Measurements from ENCODE around the gene MYH7B.

MYH7B gene

DNA sequence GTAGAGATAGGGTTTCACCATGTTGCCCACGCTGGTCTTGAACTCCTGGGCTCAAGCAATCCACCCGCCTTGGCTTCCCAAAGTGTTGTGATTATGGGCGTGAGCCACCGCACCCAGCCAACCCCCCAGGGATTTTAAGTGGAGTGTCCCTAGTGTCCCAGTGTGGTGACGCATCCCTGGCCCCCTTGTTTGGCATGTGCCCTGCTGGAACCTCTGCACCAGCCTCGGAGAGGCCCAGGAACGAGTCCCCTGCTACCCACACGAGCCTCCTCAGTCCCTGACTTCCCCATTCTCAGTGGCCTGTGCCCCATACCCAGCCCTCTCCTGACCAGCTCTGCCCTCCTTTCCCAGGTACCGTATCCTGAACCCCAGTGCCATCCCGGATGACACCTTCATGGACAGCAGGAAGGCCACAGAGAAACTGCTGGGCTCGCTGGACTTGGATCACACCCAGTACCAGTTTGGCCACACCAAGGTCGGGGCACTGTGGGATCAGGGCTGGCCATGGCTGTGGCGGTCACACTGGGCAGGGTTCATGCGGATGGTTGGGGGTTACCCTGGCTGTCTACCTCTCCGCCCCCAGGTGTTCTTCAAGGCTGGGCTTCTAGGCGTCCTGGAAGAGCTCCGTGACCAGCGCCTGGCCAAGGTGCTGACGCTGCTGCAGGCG is 37.2 kb downstream of the MYH7B start:
- TF ChIP-seq, protein P1, sequence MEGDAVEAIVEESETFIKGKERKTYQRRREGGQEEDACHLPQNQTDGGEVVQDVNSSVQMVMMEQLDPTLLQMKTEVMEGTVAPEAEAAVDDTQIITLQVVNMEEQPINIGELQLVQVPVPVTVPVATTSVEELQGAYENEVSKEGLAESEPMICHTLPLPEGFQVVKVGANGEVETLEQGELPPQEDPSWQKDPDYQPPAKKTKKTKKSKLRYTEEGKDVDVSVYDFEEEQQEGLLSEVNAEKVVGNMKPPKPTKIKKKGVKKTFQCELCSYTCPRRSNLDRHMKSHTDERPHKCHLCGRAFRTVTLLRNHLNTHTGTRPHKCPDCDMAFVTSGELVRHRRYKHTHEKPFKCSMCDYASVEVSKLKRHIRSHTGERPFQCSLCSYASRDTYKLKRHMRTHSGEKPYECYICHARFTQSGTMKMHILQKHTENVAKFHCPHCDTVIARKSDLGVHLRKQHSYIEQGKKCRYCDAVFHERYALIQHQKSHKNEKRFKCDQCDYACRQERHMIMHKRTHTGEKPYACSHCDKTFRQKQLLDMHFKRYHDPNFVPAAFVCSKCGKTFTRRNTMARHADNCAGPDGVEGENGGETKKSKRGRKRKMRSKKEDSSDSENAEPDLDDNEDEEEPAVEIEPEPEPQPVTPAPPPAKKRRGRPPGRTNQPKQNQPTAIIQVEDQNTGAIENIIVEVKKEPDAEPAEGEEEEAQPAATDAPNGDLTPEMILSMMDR (IDR thresholded peaks at IDR 0.05) = no peak

DNA sequence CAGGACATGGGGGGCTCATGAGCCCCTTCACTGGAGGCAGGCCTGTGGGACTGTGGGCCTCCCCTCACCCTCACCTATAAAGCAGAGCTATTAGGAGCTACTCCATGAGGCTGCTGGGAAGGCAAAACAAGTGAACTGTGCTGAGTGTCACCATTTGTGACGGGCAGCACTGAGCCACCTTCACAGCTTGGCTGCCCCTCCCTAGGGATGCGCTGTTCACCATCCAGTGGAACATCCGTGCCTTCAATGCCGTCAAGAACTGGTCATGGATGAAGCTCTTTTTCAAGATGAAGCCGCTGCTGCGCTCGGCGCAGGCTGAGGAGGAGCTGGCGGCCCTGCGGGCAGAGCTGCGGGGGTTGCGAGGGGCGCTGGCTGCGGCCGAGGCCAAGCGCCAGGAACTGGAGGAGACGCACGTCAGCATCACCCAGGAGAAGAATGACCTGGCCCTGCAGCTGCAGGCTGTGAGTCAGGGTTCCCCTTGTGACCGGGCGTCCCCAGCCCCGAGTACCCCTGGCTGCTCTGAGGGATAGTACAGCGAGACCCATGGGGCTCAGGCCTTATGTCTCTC is 38.4 kb downstream of the MYH7B start:
- TF ChIP-seq, protein P1 (IDR thresholded peaks at IDR 0.05) = no peak

DNA sequence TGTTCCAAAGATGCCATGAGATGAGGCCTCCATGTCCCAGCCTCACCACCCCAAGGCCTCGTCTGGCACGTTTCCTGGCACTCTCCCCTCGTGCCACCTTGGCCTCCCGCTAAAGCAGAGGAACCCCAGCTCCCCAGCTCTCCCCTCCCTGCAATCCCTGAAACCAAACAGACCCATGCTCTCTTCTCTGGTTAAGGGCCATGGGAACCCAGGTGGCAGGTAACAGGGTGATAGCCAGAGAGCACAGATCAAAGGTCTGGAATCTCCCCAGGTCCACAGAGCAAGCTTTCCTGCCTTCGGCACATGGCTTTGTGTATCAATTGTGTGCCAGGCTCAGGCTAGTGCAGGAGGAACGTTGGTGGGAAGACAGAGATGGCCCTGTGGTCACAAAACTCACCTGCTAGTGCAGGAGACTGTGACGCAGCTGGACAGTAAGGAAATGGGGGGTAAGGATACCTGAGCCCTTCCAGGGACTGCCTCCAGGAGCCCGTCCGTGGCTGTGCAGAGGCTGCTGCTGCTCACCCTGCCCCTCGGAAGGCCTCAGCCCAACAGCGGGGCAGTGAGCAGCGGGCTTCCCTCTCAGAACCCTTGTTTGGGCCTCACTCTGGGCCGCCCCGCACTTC is 39.0 kb downstream of the MYH7B start:
- TF ChIP-seq, protein P1 (IDR thresholded peaks at IDR 0.05) = no peak

DNA sequence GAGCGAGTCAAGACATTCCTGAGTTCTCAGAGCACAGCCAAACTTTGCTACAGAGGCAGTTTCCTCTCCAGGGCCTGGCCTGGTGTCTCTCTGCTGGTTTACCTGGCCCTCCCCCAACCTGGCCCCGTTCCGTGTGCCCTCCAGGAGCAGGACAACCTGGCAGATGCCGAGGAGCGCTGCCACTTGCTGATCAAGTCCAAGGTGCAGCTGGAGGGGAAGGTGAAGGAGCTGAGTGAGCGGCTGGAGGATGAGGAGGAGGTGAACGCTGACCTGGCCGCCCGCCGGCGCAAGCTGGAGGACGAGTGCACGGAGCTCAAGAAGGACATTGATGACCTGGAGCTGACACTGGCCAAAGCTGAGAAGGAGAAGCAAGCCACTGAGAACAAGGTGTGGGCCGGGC is 39.5 kb downstream of the MYH7B start:
- TF ChIP-seq, protein P1 (IDR thresholded peaks at IDR 0.05) = no peak

DNA sequence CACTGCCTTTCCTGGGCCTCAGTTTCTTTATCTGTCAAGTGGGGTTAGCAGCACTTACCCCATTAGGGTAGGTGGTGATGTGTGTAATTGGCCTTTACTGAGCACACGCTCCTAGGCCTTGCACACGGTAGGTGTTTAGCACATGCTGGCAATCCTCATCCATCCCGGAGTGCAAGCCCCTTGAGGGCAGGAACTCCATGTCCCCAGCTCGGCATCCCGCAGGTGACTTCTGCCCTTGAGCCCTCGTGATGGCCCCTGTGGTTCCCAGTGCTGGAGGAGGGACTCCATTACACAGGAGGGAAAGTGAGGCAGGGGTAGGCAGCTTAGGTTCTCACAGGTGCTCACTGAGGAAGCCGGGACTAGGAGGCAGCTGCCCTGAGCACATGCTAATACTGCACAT is 40.0 kb downstream of the MYH7B start:
- TF ChIP-seq, protein P1 (IDR thresholded peaks at IDR 0.05) = no peak

DNA sequence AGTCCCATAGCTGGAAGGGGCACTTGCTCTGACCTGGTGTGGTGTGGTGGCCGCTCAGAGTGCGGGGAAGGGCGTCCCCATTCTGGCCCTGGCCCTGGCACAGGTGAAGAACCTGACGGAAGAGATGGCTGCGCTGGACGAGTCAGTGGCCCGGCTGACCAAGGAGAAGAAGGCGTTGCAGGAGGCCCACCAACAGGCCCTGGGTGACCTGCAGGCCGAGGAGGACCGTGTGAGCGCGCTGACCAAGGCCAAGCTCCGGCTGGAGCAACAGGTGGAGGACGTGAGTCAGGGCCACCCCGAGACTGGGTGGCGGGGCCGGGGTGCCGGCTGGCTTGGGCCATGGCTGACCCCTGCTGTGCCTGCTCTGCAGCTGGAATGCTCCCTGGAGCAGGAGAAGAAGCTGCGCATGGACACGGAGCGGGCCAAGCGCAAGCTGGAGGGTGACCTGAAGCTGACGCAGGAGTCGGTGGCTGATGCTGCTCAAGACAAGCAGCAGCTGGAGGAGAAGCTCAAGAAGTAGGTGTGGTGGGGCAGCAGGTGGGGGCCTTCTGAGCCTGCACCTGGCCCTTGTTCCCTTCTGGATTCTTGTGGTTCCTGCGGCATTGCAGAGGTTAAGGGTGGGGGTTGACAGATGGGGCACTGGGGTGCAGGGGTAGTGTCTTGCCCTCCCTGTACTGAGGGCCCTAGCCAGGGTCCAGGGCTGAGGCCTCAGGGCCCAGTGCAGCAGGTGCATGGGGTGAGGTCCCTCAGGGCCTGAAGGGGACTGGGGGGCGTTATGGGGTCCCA is 40.8 kb downstream of the MYH7B start:
- TF ChIP-seq, protein P1 (IDR thresholded peaks at IDR 0.05) = no peak

DNA sequence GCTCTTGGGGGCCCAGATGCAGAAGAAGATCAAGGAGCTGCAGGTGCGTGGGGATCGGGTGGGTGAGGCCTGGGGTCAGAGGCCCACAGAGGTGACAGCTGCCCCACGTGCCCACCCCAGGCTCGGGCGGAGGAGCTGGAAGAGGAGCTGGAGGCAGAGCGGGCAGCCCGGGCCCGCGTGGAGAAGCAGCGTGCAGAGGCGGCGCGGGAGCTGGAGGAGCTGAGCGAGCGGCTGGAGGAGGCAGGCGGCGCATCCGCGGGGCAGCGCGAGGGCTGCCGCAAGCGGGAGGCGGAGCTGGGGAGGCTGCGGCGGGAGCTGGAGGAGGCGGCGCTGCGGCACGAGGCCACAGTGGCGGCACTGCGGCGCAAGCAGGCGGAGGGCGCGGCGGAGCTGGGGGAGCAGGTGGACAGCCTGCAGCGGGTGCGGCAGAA is 41.5 kb downstream of the MYH7B start:
- TF ChIP-seq, protein P1 (IDR thresholded peaks at IDR 0.05) = no peak
